K562 (cell line): ENCODE data around the gene PPIAL4G. TPM values are rescaled to one million over a fixed set of nuclear protein-coding genes. Genes with fewer than 3 reads are reported as not detected.
A peak's percentile ranks its signal among the peaks of the same experiment; 100 is the strongest.

ENCODE experiments used
- CUX1 ChIP-seq: fragments of 200-800 bp; sonication (Bioruptor generic); IDR thresholded peaks from 2 replicates; pipeline ENCODE4 v1.6.1; 2016; ENCODE audit warnings: missing genetic modification characterization, missing compliant biosample characterization
- HMG20B ChIP-seq: fragments of 250-450 bp; sonication (Bioruptor Pico); IDR thresholded peaks from 2 replicates; pipeline ENCODE4 v1.5.0; 2021; ENCODE audit warnings: mild to moderate bottlenecking
- JUN ChIP-seq, 2 experiments: sonication (generic) in 1 of 2; formaldehyde crosslinking in 1 of 2; IDR thresholded peaks; 2 replicates each; pipeline versions ENCODE4 v1.6.1 to v1.8.0; 2012 to 2022; ENCODE audit warnings: borderline replicate concordance in 2 of 2, mild to moderate bottlenecking in 2 of 2, improper control_type of control experiment in 1 of 2, low read depth in 1 of 2, low read length in 1 of 2, missing genetic modification reagents in 1 of 2
- KLF10 ChIP-seq: fragments of 250-450 bp; sonication (Bioruptor Pico); IDR thresholded peaks from 2 replicates; pipeline ENCODE4 v1.6.1; 2021; ENCODE audit warnings: matching md5 sums
- MED1 ChIP-seq: sonication (generic); formaldehyde crosslinking; IDR thresholded peaks from 2 replicates; pipeline ENCODE4 v1.8.1; 2023; ENCODE audit warnings: missing genetic modification reagents, borderline replicate concordance
- MXD1 ChIP-seq: fragments of 250-450 bp; sonication (Bioruptor Pico); IDR thresholded peaks from 2 replicates; pipeline ENCODE4 v1.8.0; 2021; ENCODE audit warnings: borderline replicate concordance, mild to moderate bottlenecking, moderate library complexity; ENCODE audit not compliant: poor library complexity, severe bottlenecking
- NCOA1 ChIP-seq: fragments of 450-650 bp; IDR thresholded peaks from 2 replicates; pipeline ENCODE4 v1.6.1; 2016; ENCODE audit warnings: low read depth
- NUFIP1 ChIP-seq: fragments of 450-650 bp; IDR thresholded peaks from 2 replicates; pipeline ENCODE4 v1.6.1; 2018; ENCODE audit not compliant: partially characterized antibody
- OTX1 ChIP-seq: fragments of 450-650 bp; formaldehyde crosslinking; IDR thresholded peaks from 2 replicates; pipeline ENCODE4 v1.4.0; 2022; ENCODE audit warnings: mild to moderate bottlenecking
- POLR2AphosphoS5 ChIP-seq: IDR thresholded peaks from 2 replicates; pipeline ENCODE4 v1.6.1; 2011; ENCODE audit warnings: mild to moderate bottlenecking, low read depth, low read length, moderate library complexity; ENCODE audit not compliant: control insufficient read depth, insufficient read depth
- RBM22 ChIP-seq: fragments of 200-400 bp; formaldehyde crosslinking; IDR thresholded peaks from 2 replicates; pipeline ENCODE4 v1.6.1; 2018; ENCODE audit warnings: low read length, low read depth; ENCODE audit not compliant: poor library complexity, severe bottlenecking
- SMARCA4 ChIP-seq: fragments of 450-650 bp; IDR thresholded peaks from 2 replicates; pipeline ENCODE4 v1.6.1; 2016
- SPI1 ChIP-seq: IDR thresholded peaks from 2 replicates; pipeline ENCODE4 v1.6.1; 2011; ENCODE audit warnings: low read depth, low read length, control low read depth, borderline replicate concordance
- TAF9B ChIP-seq: fragments of 450-650 bp; IDR thresholded peaks from 2 replicates; pipeline ENCODE4 v1.6.1; 2018; ENCODE audit warnings: mild to moderate bottlenecking; ENCODE audit not compliant: partially characterized antibody
- TAL1 ChIP-seq: fragments of 450-650 bp; IDR thresholded peaks from 2 replicates; pipeline ENCODE4 v1.6.1; 2016; ENCODE audit warnings: mild to moderate bottlenecking
- TBP ChIP-seq: optimal IDR thresholded peaks from 2 replicates; pipeline ENCODE3; 2011; ENCODE audit warnings: low read depth, low read length, improper control_type of control experiment
- ZBTB2 ChIP-seq: fragments of 450-650 bp; IDR thresholded peaks from 2 replicates; pipeline ENCODE4 v1.6.1; 2016; ENCODE audit warnings: antibody characterized with exemption
- ZBTB9 ChIP-seq: fragments of 450-650 bp; formaldehyde crosslinking; IDR thresholded peaks from 2 replicates; pipeline ENCODE4 v1.4.0; 2020; ENCODE audit warnings: mild to moderate bottlenecking, moderate library complexity
- ZNF41 ChIP-seq: fragments of 250-450 bp; sonication (Bioruptor Pico); conservative IDR thresholded peaks from 2 replicates; pipeline ENCODE4 v1.4.0; 2020; ENCODE audit warnings: mild to moderate bottlenecking
- ZNF561 ChIP-seq: fragments of 450-650 bp; formaldehyde crosslinking; conservative IDR thresholded peaks from 2 replicates; pipeline ENCODE4 v1.4.0; 2020; ENCODE audit warnings: mild to moderate bottlenecking, moderate library complexity
- polyA plus RNA-seq, 8 experiments: library from polyadenylated mRNA; depleted of rRNA in 4 of 8; stranded (reverse) in 5 of 8; unstranded in 3 of 8; fragments of >200 nt; fragmentation: Nextera tagmentation in 2 of 8; fragmentation: Illumina TruSeq in 1 of 8; extraction: Ambion mirVana in 2 of 8; extraction: Trizol in 1 of 8; gene quantifications; 2 replicates each; pipeline versions ENCODE4 v1.2.1 to v1.2.3, GENCODE V29; 2011 to 2014; ENCODE audit warnings: inconsistent platforms in 1 of 8, missing spikeins in 1 of 8
- total RNA-seq, 7 experiments: library from RNA; depleted of rRNA in 6 of 7; stranded (reverse); fragments of >200 nt in 6 of 7; fragmentation: Illumina TruSeq in 2 of 7; extraction: Trizol in 2 of 7; gene quantifications; 2 replicates each; pipeline versions ENCODE4 v1.2.1 to v1.2.3, GENCODE V29; 2011 to 2021; ENCODE audit warnings: low replicate concordance in 1 of 7

PPIAL4G gene
- total and polyA plus RNA-seq, 9 of the 15 experiments (the other 6 are each of a cell fraction or from before 2014, with no cell fraction given), result not detected

- TF ChIP-seq ZBTB2 (peak; percentile 68; the same call in 1 of the 2 replicates), SPI1 (0 out of 2 replicates have a peak, but pooled peaks have one; percentile 25), MED1 (CRISPR knock-in tag) (peak; percentile 100), NCOA1 (peak; percentile 83), ZBTB9 (CRISPR knock-in tag) (peak; percentile 99), RBM22 (peak; percentile 91), ZNF561 (CRISPR knock-in tag) (peak; percentile 96), ZNF41 (CRISPR knock-in tag) (peak; percentile 96), OTX1 (peak; percentile 100), KLF10 (CRISPR knock-in tag) (peak; percentile 98), HMG20B (CRISPR knock-in tag) (peak; percentile 99), TBP (peak; percentile 94), SMARCA4 (peak; percentile 64), NUFIP1 (peak; percentile 96), TAL1 (peak; percentile 52), CUX1 (CRISPR knock-in tag) (peak; percentile 52; the same call in 1 of the 2 replicates), TAF9B (peak; percentile 96), MXD1 (CRISPR knock-in tag) (peak; percentile 27), JUN (IDR thresholded peaks at IDR 0.05; ENCODE audit: borderline replicate concordance, low read depth, low read length) (peak; percentile 80), JUN (CRISPR knock-in tag; IDR thresholded peaks at IDR 0.05; ENCODE audit: borderline replicate concordance) (peak; percentile 69; the same call in 1 of the 2 replicates), POLR2AphosphoS5 (peak; percentile 98)
Measured at GRCh38 chr1:148522561-148523204, 39.6 kb upstream of the PPIAL4G start (continued).
